ENCODE results near the gene ANXA11.
"Not testable (repeated sequence)": the region's sequence is repeated elsewhere in the genome, so short reads cannot be mapped to it uniquely, and the experiment has no call there.

ANXA11 gene

GRCh38 chr10:80207768-80208370 lies 2.5 kb upstream of the ANXA11 start:
- no peak for DNase-seq

GRCh38 chr10:80206277-80206655 lies 929 bp upstream of the ANXA11 start:
- no peak for DNase-seq

GRCh38 chr10:80204677-80205476 lies 460 bp downstream of the ANXA11 start:
- no peak for DNase-seq

- no peak for DNase-seq
Observed at GRCh38 chr10:80203835-80204676, 1.3 kb downstream of the ANXA11 start.

DNA sequence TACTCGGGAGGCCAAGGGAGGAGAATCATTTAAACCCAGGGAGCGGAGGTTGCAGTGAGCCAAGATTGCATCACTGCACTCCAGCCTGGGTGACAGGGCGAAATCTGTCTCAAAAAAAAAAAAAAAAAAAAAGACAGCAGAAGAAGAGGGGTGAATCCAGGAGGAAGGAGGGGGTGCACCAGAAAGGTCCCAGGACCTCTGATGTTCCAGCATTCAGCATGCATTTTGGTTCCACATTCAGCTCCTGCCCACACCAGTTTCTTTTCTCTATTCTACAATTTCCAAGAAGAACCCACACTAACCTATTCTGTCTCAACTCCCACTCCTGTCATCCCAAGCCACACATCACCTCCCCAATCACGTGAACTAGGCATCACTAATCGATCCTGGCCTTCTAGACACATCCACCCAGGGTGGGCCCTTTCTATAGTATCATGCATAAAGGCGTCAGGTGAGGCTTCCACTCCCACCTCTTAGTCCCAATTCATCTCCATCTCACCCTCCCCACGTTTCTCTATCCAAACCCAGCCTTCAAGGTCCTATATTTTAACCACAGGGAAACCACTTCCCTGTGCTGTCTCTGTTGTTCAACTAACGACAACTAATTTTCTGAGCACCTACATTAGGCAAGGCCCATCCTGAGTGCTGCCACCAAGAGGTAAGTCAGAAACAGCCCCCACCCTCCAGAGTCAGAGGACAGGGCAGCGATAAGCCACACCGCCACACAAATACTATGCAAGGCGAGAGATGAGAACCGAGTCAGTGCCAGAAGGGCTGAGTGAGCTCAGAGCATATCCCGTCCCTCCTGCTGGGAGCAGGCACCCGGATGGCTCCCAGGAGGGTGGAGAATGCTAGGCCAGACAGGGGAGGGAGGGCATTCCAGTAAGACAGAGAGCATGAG lies 2.2 kb downstream of the ANXA11 start:
- DNase-seq, result peak; percentile 78

- not testable (repeated sequence) for DNase-seq
Observed at GRCh38 chr10:80202530-80202929, 2.8 kb downstream of the ANXA11 start.

GRCh38 chr10:80201608-80202141 lies 3.7 kb downstream of the ANXA11 start:
- no peak for DNase-seq

- DNase-seq, result no peak
Observed at GRCh38 chr10:80200687-80201086, 4.7 kb downstream of the ANXA11 start.

- DNase-seq, result no peak
Observed at GRCh38 chr10:80200259-80200658, 5.1 kb downstream of the ANXA11 start.

DNA sequence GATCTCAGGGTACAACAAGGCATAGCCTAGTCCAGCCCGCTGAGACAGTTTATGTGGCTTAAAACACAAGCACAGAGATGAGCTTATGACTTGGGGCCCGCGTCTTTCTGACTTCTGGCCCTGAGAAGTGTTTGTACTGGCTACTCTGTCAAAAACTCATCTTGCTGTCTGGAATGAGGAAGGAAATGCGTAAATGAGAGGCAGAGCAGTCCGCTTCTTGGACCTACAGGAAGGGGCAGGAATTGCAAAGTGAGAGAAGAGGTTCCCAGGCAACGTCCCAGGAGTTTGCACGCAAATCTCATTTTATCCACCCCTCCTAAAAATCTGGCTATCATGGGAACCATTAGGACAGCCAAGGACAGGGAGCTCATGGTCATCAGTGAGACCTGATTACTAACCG lies 5.5 kb downstream of the ANXA11 start:
- DNase-seq, result no peak

DNA sequence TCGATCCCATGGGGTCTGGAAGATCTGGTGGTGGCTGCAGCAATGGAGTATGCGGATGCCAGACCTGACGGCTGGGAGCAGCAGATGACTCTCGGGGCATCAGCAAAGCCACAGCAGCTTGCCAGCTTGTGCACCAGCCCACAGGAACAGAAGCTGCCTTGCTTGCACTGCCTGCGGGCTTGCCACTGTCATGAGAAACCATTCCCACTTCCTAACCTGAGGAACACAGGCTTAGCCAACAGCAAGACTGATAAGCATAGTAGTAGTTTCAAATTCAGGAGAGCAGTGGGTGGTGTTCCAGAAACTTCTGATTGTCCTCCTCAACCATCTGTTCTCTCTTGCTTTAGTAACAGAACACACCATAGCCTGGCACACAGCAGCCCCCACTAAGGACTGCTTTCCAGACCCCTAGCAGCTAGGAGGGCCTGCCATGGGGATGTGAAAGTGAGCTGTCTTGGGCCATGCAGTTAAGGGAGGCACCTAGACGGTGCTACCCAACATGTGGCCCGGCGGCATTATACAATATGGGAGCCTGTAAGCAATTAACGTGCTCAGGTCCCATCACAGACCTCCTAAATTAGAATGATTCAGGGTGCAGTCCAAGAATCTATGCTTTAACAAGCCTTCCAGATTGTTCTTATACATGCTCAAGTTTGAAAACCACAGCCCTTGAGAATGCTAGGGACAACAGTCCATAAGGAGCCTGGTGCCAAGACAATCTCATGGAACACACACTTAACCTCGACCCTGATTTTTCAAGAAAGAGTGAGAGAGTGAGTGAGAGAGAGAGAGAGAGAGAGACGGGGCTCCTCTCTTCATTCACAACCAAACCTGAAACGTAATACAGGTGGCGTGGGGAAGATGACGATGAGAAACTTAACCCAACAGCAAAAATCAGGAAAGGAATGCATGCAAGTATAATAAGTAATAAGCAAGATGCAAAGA lies 7.1 kb downstream of the ANXA11 start:
- DNase-seq, result no peak

DNA sequence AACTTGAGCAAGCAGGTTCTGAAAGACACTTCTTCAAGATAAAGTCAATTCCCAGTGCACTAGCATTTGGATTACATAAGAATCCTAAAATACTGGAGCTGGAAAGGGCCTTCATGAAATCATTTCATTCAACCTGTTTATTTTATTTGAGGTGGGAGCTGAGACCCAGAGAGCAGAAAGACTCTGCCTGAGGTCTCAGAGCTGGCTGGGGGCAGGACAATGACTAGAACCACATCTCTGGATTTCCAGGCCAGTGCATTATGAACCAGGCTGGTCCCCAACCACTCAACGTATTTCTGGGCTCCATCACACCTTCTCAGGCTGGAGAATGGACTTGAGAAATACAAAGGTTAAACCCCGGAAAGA lies 8.4 kb downstream of the ANXA11 start:
- DNase-seq, result no peak

DNA sequence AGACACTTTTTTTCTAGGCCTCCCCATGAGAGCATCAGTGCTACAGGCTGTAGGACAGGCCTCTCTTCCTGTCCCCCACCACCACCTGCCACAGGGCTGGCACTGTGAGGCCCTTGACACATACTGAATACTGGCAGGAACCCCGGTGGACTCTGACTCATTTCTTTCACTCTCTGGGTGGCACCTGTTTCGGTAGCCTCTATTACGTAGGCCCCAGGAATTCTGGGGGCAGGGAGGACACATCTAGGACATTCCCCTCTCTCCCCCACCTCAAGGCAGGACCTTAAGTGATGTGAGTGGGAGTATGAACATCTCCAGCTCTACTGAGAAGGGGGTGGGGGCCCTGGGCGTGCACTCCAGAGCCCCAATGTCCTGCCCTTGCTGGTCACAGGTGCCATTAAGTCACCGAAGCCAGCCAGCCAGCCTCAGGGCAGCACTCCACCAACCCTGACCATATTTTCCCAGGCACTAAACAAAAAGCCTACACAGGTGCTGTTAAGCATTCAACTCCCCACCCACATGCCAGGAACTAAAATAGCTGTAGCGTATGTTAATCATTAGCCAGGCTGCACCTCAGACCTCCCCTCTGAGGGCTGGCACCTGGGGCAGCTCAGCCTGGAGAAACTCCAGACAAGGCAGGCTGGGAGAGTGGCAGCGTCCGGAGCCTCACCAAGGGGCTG lies 8.9 kb downstream of the ANXA11 start:
- DNase-seq, result peak; percentile 47

- no peak for DNase-seq
Observed at GRCh38 chr10:80195046-80195574, 10.2 kb downstream of the ANXA11 start.

DNA sequence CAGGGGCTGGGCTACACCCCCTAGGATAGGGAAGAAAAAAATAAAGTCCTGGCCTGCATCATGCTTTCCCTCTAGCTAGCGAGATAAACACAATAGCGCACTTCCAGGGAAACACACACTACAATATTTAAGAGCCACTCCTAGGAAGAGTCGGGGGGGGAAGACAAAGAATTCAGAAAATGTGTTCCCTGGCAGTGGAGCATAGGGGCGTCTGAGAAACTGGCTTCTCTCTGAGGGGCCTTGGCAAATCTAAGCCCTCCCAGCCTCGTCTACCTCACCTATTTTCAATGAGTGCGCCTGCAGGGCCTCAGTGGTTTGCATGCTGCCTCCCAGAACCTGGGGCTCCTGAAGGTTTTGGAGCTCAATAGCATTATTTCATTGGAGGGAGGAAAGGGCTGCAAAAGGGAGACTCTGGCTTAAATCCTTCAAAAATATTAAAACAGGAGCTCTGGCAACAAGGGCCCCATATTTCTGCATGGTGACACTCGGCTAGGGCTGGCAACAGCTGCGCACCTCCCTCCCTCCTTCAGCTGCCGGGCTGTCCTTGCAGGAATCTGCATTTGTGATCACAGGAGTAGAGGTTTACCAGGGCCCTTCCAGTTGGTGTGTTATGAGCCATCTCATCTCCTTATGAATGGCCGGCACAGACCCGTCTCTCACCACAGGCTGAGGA lies 10.8 kb downstream of the ANXA11 start:
- no peak for DNase-seq

- DNase-seq, result no peak
Observed at GRCh38 chr10:80192553-80192952, 12.8 kb downstream of the ANXA11 start.

DNA sequence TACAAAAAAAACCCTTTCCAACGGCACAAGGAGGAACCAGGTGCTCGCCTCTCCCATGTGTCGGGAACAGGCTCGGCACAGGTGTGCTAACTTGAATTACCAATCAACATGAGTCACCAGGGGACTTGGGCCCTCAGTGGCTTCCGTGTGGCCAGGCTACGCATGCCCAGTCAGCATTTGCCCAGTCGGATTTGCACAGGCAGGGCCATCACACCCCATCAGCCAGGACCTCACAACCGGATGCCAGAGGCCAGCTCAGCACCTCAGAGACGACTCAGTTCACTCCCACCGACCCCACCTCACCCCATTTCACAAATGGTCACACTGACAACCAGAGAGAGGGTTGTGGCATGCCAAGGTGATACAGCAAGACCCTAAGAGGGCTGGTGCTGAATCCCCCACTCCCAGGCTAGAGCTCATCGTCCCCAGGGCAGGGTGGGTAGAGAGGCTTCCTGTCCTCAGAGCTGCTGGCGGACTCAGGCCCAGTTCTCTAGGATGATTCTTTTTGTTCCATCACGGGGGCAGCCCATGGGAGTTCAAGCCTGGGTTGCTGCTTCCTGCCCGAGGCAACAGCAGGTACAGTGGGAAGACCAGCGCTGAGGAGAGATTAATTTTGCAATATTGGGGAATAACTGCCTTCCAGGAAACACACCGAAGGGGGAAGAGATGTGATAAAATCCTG lies 13.6 kb downstream of the ANXA11 start:
- DNase-seq, result no peak

DNA sequence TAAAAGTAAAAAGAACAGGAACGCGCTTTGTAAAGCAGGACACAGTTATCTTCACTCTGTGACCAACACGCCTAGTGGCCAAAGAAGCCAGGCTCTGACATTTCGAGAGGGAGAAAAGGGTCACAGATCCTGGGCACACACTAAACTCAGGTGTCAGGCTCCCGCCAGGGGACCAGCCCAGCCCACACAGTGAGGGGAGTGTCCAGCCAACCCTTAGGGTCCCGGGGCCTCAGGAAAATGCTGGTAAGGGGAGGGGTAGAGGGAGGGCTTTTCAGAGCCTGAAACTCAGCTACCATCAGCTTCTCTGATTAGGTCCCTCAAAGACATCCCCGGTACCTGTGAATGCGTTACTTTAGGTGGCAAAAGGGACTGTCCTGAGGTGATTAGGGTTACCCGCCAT lies 16.6 kb downstream of the ANXA11 start:
- DNase-seq, result no peak
